NB4 (cell line): ENCODE results near the gene ARIH1.

Experiments used
- MAX ChIP-seq: IDR thresholded peaks from 2 replicates; pipeline ENCODE4 v1.6.1; 2011; ENCODE audit warnings: low read depth, low read length
- MYC ChIP-seq: IDR thresholded peaks from 2 replicates; pipeline ENCODE4 v1.6.1; 2011; ENCODE audit warnings: low read depth, low read length
- TF ChIP-seq, protein P1 (sequence below): IDR thresholded peaks from one replicate; pipeline ENCODE4 v1.5.1; 2012; ENCODE audit warnings: low read depth, low read length

GRCh38 chr15:72599855-72600464 is 125.8 kb downstream of the ARIH1 start:
- TF ChIP-seq MYC = no peak
- TF ChIP-seq, protein P1, sequence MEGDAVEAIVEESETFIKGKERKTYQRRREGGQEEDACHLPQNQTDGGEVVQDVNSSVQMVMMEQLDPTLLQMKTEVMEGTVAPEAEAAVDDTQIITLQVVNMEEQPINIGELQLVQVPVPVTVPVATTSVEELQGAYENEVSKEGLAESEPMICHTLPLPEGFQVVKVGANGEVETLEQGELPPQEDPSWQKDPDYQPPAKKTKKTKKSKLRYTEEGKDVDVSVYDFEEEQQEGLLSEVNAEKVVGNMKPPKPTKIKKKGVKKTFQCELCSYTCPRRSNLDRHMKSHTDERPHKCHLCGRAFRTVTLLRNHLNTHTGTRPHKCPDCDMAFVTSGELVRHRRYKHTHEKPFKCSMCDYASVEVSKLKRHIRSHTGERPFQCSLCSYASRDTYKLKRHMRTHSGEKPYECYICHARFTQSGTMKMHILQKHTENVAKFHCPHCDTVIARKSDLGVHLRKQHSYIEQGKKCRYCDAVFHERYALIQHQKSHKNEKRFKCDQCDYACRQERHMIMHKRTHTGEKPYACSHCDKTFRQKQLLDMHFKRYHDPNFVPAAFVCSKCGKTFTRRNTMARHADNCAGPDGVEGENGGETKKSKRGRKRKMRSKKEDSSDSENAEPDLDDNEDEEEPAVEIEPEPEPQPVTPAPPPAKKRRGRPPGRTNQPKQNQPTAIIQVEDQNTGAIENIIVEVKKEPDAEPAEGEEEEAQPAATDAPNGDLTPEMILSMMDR = peak; percentile 48
- TF ChIP-seq MAX = no peak
